Vagina (tissue), 2 donors: ENCODE data around the gene RSKR.

ENCODE experiments used
- CTCF ChIP-seq, 3 experiments: fragments of 450-650 bp in 2 of 3; fragments of 200-600 bp in 1 of 3; sonication (generic) in 1 of 3; IDR thresholded peaks; one replicate each; pipeline ENCODE4 v1.5.1; 2017 to 2019; ENCODE audit warnings: antibody characterized with exemption in 3 of 3, mild to moderate bottlenecking in 2 of 3, moderate library complexity in 2 of 3
- POLR2A ChIP-seq, 2 donors: fragments of 450-650 bp; IDR thresholded peaks; one replicate each; pipeline ENCODE4 v1.6.1; 2017; ENCODE audit warnings: antibody characterized with exemption in 2 of 2, mild to moderate bottlenecking in 2 of 2, moderate library complexity in 2 of 2
- POLR2AphosphoS5 ChIP-seq, 2 donors: sonication (generic); formaldehyde crosslinking; IDR thresholded peaks; one replicate each; pipeline ENCODE4 v1.9.0; 2017; ENCODE audit warnings: antibody characterized with exemption in 2 of 2, mild to moderate bottlenecking in 2 of 2, low read depth in 1 of 2; ENCODE audit not compliant: insufficient read depth in 1 of 2

DNA sequence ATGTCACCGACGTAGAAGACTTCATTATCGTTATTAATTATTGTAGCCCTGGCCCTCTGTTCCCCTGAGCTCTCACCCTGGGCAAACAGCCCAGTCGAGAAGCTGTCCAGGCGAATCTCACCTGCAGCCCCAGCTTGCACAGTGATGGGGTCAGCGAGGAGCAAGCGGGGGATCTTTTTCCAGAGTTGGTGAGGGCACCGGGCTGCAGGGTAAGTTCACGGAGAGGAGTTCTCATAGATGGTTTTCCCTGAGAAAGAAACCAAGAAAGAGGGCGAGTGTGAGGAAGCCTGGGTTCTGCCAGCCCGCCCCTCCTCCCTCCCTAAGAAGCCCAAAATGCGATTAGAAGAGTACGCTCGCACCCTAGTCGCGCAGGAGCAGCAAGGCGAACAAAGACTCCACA is 15.6 kb downstream of the RSKR start:
- TF ChIP-seq POLR2A (IDR thresholded peaks at IDR 0.05), result no peak
- no peak for TF ChIP-seq CTCF (IDR thresholded peaks at IDR 0.05)
- TF ChIP-seq POLR2AphosphoS5 (IDR thresholded peaks at IDR 0.05; ENCODE audit: insufficient read depth in 1 of 2, low read depth in 1 of 2), result no peak
